HUDEP-2 (cell line): ENCODE measurements around the gene TENM4.
A peak's percentile ranks its signal among the peaks of the same experiment; 100 is the strongest.
"Not testable (repeated sequence)": the region's sequence is repeated elsewhere in the genome, so short reads cannot be mapped to it uniquely, and the experiment has no call there.

Experiments
- DNase-seq, 76 experiments: peaks; one replicate each; lab custom pipeline; 2025; ENCODE audit not compliant: unreplicated experiment in 76 of 76; lab: John Stamatoyannopoulos, UW

The TENM4 gene

GRCh38 chr11:78642979-78643675 lies 797.7 kb downstream of the TENM4 start:
- DNase-seq, result no peak

GRCh38 chr11:78641541-78641940 lies 799.3 kb downstream of the TENM4 start:
- no peak for DNase-seq

GRCh38 chr11:78638704-78639380 lies 802.0 kb downstream of the TENM4 start:
- no peak for DNase-seq

GRCh38 chr11:78637527-78637926 lies 803.3 kb downstream of the TENM4 start:
- DNase-seq, result not testable (repeated sequence)

GRCh38 chr11:78635814-78636506 lies 804.9 kb downstream of the TENM4 start:
- DNase-seq, result no peak

GRCh38 chr11:78633516-78634310 lies 807.1 kb downstream of the TENM4 start:
- DNase-seq, result no peak

- no peak for DNase-seq
Observed at GRCh38 chr11:78630561-78631303, 810.1 kb downstream of the TENM4 start.

- DNase-seq, result no peak
Observed at GRCh38 chr11:78630155-78630554, 810.7 kb downstream of the TENM4 start.

- no peak for DNase-seq
Observed at GRCh38 chr11:78622666-78623065, 818.2 kb downstream of the TENM4 start.

- DNase-seq, result no peak
Observed at GRCh38 chr11:78620159-78620558, 820.7 kb downstream of the TENM4 start.

- DNase-seq, result no peak
Observed at GRCh38 chr11:78615724-78616123, 825.1 kb downstream of the TENM4 start.

- DNase-seq, result no peak
Observed at GRCh38 chr11:78613378-78613813, 827.4 kb downstream of the TENM4 start.

GRCh38 chr11:78612721-78613377 lies 828.0 kb downstream of the TENM4 start:
- DNase-seq, result no peak

- not testable (repeated sequence) for DNase-seq
Observed at GRCh38 chr11:78609321-78609720, 831.5 kb downstream of the TENM4 start.

- DNase-seq, result peak in 18 of 76 experiments; percentile 0 to 31 (median 10)
Observed at GRCh38 chr11:78607696-78608095, 833.1 kb downstream of the TENM4 start.

- no peak for DNase-seq
Observed at GRCh38 chr11:78606667-78607066, 834.2 kb downstream of the TENM4 start.

- no peak for DNase-seq
Observed at GRCh38 chr11:78605296-78605695, 835.5 kb downstream of the TENM4 start.

GRCh38 chr11:78603792-78604191 lies 837.0 kb downstream of the TENM4 start:
- no peak for DNase-seq
